NCI-H1105 treated with DMSO at 0.1 percent for 48 hours (cell line): ENCODE results near the gene GNAZ.
"Not testable (repeated sequence)": the region's sequence is repeated elsewhere in the genome, so short reads cannot be mapped to it uniquely, and the experiment has no call there.

Experiments used
- DNase-seq: peaks from one replicate; lab custom pipeline; 2025; lab: John Stamatoyannopoulos, UW

GNAZ gene

DNA sequence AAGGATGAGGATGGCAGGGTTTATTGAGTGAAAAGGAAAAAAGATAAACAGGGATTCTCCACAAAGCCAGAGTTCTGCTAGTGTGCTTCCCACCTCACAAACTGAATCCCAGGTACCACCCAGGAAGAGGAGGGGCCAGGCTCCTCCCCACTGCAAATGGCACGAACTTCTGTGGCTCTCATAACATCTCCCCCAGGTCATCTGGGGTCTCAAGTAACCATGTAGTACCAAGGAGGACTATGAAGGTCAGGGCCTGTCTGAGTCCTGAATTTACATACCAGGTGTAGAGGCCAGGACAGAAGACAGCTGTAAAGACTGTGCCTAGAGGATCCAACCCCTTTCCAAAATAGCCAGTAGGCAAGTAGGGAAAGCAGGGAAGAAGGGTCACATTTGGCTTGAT, 25.7 kb upstream of the GNAZ start:
- DNase-seq, result no peak

DNA sequence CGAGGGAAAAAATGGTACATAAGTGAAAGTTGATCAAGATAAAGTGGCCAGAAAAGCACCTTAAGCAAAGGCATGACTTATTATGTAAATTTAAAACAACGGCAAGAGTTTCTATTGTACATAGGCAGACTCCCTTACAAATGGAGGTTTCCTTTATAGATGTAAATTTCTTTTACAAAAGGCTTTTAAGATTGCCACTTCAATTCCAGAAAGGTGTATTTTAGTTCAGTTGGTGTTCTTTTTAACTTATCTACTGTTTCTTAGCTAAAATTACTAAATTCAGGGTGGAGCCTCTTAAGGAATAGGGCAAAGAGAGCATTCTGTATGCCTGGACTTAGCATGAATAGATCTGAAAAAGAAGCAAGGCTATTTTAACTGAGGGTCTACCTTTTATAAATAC, 24.9 kb upstream of the GNAZ start:
- DNase-seq, result no peak

DNA sequence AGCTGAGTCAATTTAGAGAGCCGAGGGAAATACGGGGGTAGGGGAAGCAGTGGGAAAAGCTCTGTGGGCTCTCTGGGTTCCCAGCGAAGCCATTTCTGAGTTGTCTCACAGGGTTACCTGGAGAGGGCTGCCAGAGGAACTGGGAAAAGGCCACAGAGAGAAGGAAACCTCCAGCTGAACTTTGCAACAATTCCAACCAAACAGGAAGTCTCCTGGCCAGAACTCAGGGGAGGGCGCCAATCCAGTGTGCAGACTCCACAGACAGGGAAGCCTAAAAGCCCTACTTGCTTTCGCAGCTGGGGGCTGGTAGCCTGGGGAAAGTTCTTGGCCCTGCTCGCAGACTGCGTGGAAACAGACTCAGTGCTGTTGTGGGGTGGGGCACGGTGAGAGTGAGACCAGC, 23.1 kb upstream of the GNAZ start:
- no peak for DNase-seq

DNA sequence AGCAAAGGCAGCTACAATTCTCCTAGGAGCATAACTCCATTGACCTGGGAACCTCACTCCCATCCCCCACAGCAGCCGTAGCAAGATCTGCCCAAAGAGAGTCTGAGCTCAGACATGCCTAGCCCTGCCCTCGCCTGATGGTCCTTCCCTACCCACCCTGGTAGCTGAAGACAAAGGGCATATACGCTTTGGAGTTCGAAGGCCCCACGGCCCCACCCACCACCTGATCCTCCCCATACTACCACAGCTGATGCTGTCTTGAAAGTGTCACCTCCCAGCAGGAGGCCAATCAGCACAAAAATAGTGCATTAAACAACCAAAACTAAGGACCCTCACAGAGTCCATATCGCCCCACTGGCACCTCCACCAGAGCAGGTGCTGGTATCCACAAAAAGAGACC, 22.6 kb upstream of the GNAZ start:
- no peak for DNase-seq

DNA sequence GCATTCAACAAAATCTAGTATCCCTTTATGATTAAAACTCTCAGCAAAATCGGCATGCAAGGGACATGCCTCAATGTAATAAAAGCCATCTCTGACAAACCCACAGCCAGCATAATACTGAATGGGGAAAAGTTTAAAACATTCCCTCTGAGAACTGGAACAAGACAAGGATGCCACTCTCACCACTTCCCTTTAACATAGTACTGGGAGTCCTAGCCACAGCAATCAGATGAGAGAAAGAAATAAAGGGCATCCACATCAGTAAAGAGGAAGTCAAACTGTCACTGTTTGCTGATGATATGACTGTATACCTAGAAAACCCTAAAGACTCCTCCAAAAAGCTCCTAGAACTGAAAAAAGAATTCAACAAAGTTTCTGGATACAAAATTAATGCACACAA, 19.8 kb upstream of the GNAZ start:
- not testable (repeated sequence) for DNase-seq

DNA sequence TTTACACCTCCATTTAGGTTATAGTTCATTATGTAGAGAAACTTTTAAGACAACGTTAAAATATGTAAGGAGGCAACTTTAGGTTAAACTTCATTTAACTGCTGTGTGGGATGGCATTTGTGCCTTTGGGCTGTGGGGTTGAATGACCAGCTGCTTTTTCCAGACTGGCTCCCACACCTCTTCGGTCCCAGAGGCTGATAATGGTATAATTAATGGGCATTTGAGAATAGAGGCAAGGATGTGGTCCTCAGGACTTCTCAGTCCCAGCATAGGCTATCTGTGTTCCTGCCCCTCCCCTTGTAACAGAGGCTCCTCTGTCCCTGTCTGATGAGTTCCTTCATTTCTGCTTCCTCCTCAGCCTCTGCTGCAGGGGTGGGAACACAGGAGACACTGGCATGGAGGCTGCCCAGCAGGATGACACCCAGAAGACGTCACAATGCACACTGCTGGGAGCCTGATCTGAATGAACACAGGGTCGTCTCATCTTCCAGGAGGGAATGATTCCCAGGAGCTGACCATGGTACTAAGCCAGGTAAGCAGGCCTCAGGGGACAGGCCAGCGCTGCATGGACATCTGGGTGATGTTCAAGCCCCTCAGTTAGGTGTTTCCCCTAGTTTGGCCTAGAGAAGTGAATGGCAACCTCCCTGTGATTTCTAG, 17.1 kb upstream of the GNAZ start:
- DNase-seq, result no peak

DNA sequence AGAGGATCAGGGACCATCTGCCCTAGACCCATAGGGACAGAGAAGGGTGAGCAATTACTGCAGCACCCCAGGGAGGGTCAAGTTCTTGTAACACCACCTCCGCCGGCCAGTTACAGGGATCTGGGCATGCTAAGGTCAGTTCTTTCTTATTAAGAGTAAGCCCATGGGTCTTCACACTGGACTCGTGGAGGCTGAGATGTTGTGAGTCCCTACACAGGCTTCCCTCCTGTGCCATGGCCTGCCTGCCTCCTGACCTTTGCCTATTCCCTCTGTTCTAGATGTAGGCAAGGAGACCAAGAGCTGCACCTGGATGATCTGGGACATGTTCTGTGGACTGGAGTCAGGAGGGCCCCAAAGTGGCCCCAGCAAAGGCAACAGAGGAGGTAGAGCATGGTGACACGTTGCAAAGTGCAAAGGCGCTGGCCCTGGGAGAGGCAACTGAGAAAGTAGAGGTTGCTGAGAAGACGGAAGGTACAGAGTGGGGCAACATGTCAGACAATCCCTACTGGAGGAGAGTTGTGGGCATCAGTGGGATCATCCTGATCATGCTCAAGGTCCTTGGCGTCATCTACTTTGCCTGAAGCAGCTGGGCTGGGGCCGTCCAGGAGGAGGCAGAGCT, 16.3 kb upstream of the GNAZ start:
- DNase-seq, result no peak

DNA sequence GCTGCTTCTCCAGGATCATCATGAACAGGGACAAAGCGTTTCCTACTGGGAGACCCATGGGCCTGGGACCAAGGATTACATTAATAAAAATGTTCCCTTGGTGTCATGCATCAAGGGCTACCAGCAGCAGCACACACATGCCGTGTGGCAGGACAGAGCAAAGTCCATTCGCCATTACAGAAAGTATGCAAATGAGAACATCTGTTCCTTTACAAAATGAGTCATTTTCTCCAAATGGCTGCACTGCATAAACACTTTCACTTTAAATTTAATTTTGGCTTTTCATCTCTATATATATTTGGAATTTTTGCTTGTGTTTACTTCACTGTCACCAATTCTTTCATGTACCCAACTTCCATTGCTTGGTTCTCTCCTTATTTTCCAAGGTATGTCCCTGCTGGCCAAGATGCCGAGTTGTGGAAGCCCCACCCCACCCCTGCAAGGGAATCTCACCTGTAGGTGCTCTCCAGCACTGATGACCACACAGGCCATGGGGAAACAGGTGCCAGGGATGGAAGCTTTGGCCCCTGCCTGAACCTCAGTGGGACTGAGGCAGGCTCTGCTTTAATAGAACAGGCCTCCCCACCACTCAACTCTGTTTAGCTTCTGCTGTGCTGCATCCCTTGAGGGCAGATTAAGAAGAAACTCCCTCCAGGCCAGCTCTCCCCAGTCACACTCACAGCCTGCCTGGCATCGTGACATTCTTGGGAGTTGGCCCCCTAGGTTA, 15.6 kb upstream of the GNAZ start:
- no peak for DNase-seq

DNA sequence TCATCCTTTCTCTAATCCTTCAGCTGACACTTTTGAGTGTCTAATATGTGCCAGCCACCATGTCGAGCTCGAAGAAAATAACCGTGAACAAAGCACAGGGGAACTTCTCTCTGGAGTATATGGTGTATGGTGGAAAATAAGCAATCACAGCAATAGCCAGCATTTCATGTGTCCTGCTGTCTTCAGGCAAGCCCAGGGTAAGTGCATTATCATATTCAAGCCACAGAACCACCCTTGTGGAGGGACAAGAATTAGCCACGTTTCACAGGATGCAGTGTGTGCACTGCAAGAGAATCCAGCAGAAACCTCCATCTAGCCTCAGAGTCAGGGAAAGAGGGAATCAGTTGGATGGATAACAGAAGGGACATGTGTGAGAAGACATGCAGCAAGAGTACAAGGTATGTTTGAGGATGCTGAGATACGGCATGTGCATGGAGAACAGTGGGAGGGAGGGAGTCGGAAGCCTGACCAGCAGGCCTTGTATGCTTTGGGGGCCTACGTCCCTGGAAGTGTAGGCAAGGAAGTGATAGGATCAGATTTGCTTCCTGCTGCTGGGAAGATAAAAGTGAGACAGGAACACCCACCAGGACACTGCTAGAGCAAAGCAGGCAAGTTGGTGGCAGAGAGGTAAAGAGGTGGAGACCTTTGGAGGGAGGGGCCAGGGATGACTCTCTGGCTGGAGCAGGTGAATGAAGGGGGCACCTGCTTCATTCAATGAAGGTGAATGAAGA, 14.7 kb upstream of the GNAZ start:
- DNase-seq, result no peak

DNA sequence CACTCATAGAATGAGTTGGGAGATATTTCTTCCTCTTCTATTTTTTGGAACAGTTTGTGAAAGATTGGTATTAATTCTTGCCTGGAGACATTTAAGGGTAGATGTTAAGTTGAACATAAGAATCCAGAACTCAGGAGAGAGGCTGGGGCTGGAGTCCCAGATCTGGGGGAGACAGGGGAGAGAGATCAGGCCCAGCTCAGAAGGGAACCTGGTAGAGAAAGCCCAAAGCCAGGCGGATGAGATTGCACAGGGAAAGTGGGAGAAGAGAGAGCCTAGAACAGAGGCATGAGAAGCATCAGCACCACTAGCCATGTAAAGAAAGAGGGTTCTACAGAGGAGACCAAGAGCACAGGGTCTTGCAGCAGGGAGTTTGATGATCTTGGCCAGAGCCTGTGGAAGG, 13.0 kb upstream of the GNAZ start:
- DNase-seq, result no peak

DNA sequence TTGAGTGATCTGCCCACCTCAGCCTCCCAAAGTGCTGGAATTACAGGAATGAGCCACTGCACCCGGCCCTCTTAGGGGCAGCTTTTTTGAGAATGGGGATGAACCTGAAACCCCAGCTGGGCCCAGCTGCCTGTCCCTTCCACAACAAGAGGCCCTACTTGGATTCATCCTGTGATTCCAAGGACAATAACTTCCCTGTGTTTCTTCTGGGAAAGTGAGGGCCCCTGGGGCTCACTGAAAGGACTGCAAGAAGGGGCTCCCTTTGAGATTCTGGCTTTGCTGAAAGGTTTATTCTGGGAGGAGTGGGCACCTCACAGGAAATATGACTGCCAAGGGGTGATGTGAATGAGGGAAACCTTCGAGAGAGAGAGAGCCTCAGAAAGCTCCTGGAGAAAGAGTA, 12.3 kb upstream of the GNAZ start:
- no peak for DNase-seq

DNA sequence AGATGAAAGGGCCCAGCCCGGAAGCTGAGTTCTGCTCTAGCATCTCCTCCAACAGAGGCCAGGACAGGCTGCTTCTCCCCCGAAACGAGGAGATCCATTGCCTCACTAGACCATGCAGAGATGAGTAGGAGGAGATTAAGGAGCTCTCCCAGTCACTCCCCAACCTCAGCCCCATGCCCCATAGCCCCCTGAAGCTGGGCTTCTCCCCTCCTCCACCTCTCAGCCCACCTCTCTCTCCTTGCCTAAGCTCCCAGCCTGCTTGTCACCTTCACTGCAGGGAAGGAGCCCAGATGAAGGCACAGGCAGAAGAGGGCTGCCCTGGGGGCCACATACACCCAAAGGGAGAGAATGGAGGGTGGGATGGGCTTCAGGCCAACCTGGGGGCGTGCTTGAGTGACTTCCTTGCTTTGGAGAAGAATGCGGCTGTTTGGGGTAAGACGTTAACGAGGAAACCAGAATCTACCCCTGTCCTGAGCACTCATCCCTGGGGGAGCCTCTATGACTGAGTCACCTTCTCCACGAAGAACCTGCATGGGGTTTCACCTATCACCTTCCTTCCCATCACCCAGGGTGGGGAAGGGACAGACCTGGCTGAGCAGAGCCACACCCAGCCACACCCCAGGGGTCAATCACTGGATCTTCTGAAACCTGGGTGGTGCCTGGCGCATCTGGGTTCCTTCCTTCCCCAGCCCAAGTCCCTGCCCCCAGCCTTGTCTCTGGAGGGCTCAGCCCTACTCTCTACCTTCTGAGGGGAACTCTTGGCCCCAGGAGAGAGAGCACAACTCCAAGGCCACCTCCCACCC, 11.6 kb upstream of the GNAZ start:
- no peak for DNase-seq

DNA sequence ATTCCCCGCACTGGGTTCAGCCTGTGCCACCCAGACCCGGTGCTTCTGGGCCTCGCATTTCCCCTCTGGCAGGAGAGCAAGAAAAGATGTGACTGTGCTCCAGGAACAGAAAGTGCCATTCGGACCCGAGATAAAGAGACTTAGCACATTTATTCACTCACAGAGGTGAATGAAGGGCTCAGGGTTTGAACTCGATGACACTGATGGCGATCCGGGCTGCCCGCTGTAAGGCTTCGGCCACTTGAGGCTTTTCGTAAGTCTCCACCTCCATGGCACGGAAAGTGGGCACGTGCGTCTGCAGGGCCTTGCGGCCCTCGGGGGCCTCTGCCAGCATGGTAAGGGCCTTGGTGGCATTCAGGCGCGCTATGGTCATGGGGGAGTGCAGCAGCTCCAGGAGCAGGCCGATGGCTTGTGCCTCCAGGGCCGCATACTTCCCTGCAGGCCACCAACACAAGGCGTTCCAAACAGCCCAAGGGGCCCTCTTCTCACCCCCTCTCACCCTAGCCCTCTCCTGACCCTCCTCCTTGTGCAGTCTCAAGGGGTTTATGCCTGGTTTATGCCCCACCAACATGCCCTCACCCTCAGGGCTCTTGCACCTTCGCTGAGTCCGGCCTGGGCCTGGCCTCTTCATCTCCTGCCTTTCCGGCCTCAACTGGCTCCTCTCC, 10.9 kb upstream of the GNAZ start:
- no peak for DNase-seq

DNA sequence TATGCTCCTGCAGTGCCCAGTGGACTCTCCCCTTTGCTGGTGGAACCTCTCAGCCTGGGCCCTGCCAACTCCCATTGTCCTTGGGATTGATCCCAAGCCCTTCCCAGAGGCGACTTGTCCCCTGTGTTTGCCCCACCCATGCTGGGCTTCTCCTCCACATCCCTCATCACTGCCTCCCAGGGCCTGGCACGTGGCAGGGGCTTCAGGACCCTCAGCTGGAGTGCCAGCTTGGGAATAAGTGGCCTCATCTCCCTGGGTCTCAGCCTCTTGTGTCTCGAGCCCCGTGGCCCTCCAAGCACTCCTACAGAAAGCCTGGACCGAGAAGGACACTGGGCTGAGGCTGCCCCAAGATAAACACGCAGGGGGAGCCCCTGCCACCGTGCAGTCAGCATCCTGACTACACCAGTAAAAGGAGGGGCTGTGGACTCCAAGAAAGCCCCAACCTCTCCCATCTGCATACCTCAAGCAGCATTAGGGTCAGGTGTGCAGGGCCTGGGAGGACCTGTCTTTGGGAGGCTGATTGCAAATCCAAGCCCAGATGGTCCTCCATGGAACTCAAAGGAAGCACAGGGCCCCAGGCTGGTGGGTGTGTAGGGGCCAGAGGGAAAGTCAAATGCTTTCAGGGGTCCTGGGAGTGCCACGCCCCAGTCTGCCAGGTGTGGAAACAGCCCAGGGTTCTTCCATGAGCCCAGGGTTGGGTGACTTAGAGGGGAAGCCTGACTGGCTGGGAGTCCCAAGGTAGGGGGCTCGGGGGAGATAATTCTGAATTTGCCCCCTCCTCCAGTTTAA, 9.5 kb upstream of the GNAZ start:
- no peak for DNase-seq

DNA sequence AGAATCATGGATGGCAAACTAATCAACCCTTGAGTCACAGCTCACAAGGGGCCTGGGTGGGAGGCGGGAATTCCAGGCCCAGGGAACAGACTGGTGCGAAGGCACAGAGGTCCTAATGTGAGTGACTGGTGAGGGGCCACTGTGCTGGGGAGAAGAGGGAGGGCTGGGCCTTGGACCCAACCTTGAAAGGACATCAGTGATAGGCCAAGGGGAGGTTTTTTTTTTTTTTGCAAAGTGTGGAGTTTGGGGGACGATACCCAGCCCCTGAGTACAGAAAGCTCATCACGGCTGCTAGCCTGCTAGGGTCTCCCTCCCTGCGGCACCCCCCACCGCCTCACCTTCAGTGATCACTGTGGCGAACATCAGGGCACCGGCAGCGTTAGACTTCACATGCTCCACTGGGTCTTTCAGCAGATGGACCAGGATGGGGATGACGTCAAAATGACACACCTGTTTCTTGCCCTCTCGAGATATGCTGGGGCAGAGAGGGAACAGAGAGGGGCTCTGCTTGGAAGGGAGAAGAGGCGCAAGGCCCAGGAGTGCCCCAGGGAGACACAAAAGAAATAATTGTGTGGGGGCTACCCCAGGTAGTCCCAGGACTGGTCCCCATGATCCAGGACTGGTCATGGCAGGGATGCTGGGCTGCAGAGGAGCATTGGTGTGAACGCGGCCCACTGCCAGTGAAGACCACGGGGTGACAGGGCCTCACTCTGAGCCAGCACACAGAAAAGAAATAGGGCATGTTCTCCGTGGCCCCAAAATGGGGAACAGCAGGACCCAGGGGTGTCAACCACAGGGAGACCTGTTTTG, 8.6 kb upstream of the GNAZ start:
- no peak for DNase-seq

DNA sequence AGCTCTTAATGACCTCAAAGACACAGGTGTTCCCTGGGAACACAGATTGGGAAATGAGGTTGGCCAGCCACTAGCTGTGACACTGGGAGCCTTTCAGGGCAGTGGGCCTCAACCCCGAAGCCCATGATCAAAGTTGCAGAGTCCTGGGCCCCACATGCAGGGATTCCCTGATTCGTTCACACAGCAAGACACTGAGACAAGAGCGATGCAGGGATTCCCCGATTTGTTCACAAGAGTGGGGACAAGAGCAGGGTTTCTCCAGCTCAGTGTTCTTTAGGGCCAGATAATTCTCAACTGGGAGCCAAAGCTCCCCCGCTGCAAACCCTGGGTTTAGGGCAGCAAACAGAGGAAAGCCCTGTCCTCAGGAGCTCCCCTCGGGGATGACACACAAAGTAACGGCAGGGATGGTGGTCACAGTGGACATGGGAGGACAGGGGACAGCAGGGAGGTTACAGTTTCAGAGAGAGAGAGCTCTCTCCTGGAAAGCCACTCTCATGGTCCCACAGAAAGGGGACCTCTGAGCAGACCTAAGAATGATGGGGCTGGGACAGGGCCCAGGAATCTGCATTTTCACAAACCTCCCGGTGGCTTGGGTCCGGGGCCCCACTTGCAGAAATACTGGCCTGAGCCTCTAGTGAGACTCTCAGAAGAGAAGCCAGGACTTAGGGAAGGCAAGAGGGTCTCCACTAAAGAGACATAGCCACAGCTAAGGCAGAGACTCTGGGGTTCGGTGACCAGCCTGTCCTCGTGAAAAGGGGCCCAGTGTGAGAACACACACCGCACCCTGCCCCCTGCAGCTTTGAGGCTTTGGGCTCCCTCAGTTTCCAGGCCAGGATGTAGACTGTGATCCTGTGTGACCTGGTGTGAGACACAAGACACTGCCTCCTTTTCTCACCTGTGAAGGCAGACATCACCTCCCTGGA, 7.4 kb upstream of the GNAZ start:
- DNase-seq, result no peak

DNA sequence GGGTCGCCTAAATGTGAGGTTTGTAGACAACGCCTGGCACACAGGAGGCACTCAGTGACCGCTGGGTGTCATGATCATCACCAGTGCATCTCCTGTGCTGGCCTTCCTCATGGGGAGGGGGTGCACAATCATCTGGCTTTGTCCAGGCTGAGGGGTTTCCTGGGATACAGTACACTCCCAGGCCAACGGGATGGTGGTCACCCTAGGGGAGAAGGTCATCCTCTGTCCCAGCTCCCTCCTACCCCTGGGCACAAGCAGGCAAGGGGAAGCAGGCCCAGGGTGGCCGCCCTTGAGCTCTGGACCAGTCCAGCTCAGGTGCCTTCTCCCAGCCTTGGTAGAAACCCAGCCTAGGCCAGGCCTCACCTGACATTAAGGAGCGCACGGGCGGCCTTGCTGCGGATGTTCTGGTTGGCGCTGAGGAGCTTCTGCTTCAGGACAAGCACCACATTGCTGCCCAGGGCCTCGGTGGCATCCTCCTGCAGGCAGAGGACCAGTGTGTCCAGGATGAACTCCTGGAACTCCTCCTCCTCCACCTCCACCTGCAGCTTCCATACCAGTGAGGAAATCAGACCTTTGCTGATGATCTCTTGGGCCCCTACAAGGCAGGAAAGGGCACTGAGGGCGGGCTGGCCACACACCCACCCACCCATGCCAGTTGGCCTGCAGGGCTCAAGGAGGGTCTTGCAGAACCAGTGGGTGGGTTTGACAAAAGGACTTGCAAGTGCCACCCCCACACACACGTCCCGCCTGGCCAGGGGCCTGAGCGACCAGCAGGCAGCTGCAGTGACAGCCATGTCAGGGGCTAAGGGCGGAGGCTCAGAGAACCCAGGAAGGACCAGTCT, 6.6 kb upstream of the GNAZ start:
- no peak for DNase-seq
